ENCODE measurements around the gene RFFL.

GRCh38 chr17:35073183-35073790 is 9.8 kb upstream of the RFFL start:
- TF ChIP-seq ZNF274 (IDR thresholded peaks at IDR 0.05; ENCODE audit: low read depth, low read length): no peak
- TF ChIP-seq SUZ12 (IDR thresholded peaks at IDR 0.05; ENCODE audit: extremely low read depth, insufficient read depth, insufficient read length): no peak
- no peak for TF ChIP-seq YY1 (IDR thresholded peaks at IDR 0.05; ENCODE audit: insufficient read depth, insufficient read length)

Measured in NT2/D1 (cell line).